SK-N-DZ (cell line): ENCODE measurements around the gene AUTS2.

Experiments
- DNase-seq: peaks from one replicate; pipeline ENCODE4 v3.0.0-alpha.2; 2015; ENCODE audit warnings: low spot score

AUTS2 gene

GRCh38 chr7:69599955-69600709 lies 1.9 kb downstream of the AUTS2 start:
- no peak for DNase-seq

- no peak for DNase-seq
Measured at GRCh38 chr7:69600710-69601519, 2.6 kb downstream of the AUTS2 start.

DNA sequence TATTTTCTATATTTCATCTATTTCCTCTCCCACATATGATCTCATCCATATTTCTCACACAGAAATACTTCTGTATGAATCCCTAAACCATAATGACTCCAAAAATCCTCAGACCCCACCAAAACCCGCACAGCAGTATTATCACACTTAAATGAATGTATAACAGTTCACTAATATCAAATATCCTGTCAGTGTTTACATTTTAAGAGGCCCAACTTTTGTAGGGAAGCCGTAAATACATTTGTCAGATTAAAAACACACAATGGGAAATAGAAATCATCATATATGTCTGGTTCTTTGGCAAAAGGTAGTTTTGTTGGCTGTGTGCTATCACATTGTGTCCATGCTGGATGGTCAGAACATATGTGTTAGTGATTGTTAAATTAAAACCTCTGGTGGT lies 4.2 kb downstream of the AUTS2 start:
- no peak for DNase-seq

GRCh38 chr7:69603351-69603750 lies 5.1 kb downstream of the AUTS2 start:
- DNase-seq = no peak

DNA sequence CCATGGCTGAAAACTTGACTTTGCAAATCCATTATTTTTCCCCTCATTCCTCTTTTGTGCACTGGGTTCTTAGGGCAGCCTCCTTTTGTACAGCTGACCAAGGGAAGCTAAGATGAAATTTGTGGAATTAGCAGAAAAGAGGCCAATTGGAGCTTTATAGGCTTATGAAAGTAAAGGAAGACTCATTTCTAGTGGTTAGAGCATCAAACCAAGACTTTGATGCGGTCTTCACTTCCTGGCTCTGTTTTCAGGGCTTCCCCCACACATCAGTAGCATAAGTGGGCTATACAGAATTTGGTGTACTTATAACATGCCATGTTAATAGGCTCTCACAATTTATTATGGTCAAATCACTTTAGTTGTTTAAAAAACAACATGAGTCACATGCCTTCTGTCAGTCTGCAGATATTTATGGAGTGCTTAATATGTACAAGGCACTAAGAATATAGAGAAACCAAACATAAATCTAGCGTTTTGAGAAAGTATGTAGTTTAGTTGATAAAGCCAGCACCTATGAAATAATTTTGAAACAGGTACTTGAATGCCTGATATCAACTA lies 5.7 kb downstream of the AUTS2 start:
- no peak for DNase-seq

DNA sequence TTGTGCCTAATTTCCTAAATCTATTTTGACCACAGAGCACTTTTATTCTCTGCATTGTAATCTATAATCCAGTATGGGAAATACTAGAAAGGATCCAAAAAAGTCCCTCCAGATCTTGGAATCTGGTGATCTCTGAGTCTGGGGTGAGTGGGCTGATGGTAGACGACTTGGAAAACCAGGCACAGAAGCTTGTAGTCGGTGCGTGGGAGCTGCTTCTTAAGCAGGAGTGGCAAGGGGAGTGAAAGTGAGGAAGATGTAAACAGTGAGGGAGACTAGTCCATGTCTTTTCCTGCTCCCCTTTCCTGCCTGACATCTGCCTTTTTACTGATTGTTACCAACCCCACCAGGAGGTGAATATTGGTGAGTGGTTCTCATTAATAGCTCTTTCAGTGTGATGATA lies 6.8 kb downstream of the AUTS2 start:
- DNase-seq = no peak

GRCh38 chr7:69605546-69605945 lies 7.3 kb downstream of the AUTS2 start:
- DNase-seq = no peak

- DNase-seq = no peak
Measured at GRCh38 chr7:69608049-69608448, 9.8 kb downstream of the AUTS2 start.

DNA sequence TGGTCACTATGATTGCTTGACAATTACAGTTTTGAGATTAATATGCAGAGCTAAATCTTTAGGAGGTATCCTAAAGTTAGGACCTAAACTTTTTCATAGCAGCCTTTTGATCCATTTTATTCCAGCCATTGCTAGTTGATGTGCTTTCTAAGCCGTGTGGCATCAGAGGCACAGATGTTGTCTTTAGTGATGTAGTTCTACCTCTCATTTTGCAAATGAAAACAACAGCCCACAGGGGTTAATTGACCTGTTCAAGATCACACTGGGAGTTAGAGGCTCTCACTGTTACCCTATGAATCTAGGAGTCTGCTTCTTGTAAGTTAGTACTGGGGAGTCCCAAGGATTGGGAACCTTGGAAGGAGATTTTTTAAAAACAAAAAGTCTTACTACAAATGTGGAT lies 10.6 kb downstream of the AUTS2 start:
- no peak for DNase-seq

- DNase-seq = no peak
Measured at GRCh38 chr7:69609541-69610373, 11.5 kb downstream of the AUTS2 start.

DNA sequence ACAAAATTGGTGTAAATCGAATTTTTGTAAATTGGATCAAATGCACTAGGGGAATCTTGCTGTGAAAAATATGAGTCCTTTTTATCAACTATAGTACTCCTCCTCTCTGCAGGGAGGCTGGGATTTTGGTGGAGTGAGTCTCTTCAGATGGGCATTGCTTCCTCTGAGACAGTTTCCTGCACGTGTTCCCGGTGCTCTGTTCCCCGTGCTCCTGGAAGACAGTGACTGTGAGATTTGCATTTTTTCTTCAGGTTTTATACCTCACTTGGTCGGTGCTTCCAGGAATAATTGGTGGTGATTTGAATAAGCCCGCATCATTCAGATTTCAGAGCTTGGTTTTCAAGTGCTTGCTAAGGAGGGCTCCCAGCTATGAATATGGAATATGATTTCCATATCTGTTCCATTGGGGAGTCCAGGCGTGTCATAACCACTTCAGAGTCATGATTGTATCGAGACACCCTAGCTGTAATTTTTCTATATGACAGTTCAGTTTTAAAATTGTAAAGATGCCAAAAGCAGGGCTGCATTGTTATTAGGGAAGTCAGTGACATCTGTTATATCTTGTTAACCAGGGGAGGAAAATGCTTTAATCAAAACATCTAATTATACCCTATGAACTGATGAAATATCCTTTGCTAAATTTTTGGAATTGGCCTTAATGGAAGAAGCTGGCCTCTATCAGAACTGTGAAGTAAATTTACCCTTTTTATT lies 12.3 kb downstream of the AUTS2 start:
- no peak for DNase-seq

GRCh38 chr7:69612981-69613380 lies 14.7 kb downstream of the AUTS2 start:
- DNase-seq = no peak

DNA sequence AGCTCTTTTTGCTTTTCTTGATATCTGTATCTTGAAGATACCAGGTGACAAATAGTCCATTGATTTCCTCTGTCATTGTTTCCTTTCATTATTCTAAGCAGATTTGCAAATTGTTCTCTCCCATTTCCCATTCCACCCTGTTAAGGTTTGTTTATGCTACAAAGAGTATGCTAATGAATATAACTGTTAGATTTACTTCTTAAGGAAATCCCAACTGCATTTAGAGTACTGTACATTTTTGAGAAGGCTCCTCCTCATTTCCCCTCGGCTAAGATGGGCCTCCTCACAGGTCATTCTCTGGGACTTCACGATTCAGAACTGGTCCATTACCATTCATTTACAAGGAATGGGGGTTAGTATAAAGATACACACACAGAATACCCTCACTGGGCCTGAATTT lies 15.6 kb downstream of the AUTS2 start:
- DNase-seq = no peak

DNA sequence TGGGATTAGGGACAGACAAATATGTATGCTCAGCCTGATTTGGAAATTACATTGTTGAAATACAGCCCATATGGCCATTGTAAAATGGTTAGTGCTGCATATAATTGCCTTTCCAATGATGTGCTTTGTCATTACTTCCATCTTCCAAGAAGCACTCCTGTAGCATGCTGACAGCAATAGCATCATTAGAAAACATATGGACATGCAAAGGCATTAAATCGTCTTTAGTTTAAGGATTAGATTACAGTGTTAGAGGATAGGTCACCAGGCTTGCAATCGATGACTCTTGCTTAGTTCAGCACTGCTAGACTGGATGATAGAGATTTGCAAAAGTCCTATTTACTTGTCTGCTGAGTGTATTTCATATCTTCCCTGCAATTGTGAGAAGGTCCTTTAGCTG lies 17.4 kb downstream of the AUTS2 start:
- DNase-seq = no peak

- no peak for DNase-seq
Measured at GRCh38 chr7:69617364-69617763, 19.1 kb downstream of the AUTS2 start.

DNA sequence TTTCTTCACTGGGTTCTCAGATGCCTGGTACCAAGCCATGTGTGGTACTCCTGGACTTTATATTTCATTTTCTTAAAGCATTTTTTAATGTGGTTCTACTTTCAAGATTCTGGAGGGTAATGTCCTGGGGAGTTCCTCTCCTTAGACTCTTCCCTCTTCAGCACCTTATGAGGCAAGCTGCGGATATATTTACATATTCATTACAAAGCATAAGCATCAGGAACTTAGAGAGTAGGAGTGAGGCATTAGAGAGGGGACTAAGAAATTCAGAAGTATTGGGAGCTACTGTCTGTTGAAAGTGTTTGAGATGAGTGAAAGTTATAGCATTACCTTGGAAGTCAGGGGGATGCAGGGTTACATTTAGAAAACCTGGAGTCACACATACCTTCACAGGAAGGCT lies 20.8 kb downstream of the AUTS2 start:
- no peak for DNase-seq

DNA sequence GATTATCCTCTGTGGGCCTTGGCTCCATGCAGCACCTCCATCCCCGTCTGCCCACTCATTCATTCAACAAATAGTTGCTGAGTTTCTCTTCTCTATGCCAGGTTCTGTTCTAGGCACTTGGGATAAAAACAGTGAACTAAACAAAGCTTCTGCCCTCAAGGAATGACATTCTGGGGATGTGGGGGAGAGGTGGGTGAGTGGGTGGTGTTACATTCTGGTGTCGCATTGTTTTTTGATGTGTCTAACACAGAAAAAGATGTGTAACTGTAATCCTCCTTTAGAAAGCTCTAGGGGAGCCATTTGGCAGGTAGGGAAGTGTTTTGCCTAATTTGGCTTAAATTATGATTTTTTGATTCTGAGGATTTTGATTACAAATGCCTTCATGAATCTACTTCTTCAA lies 21.4 kb downstream of the AUTS2 start:
- DNase-seq = no peak

GRCh38 chr7:69620063-69620462 lies 21.8 kb downstream of the AUTS2 start:
- no peak for DNase-seq

DNA sequence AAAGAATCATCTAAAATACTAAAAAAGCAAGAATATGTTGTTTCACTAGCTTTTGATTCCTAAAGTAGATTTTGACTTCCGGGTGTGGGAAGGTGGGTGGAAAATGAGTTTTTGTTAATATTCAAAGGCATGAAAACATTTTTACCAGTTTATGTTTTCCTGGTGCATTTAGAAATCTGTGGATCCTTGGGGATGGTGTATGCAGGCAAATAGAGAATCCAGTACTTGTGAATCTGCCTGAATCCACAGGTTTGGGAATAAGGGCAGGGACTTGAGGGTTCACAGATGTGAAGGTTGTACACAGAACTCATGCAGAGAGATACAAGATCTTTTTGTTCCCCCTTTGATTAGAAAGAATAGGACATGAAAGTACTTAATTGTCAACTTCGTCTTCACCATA lies 22.4 kb downstream of the AUTS2 start:
- no peak for DNase-seq

DNA sequence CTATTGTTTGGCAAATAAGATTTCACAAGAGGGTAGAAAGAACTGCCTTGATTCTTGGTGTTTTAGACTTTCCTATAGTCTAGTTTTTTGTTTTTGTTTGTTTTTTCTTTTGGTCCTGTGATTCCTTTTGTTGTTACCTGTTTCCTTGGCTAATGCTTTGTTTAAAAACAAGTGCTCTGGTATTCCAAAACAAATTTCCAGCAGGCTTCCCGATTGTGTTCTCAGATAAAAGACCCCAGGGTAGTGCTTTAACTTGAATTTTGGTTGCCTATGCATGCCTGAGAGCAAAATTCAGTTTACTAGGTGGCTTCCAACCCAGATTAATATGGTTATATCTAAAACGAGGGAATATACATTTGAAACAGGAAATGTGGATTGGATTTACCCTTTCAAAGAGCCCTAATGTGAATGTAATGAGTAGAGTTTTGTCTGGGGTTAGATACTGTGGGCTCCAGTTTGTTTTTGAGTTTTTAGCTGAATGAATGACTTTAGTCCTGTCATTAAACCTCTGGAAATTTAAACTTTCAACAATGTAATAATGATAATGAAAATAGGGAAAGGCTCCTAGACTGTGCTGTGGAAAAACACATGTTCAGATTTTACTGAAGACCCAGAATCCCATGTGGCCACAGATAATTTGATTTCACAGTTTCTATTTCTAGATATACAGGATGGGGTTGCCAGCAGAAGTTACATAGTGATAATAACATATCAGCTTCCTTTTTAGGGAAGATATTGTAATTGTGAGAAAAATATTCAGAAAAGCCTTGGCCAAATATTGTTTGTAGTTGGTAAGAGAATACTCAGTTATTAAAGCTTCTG lies 23.9 kb downstream of the AUTS2 start:
- no peak for DNase-seq
